ENCODE results near the gene DUOX2. TPM values are rescaled to one million over a fixed set of nuclear protein-coding genes. Genes with fewer than 3 reads are reported as not detected.

The DUOX2 gene
- total and polyA plus RNA-seq, 2 experiments from 2014 or later, result not detected

GRCh38 chr15:45140557-45141250 is 26.7 kb upstream of the DUOX2 start:
- Histone ChIP-seq H3K27ac (ENCODE audit: low read depth) (no peak overlapping the region), H3K4me3 (no peak overlapping the region), H4K20me1 (replicated peaks; ENCODE audit: insufficient read depth) (no peaks in the 10 kb centered on the region), H3K4me1 (ENCODE audit: insufficient read depth) (no peaks in the 10 kb centered on the region), H3F3A (replicated peaks; ENCODE audit: low read depth) (no peaks in the 10 kb centered on the region), H2AFZ (no peak overlapping the region), H3K27me3 (ENCODE audit: insufficient read depth) (peaks cover 29% of the 10 kb centered on the region), H3K4me2 (no peak overlapping the region), H3K79me2 (replicated peaks; ENCODE audit: insufficient read depth) (no peaks in the 10 kb centered on the region), H3K9me2 (ENCODE audit: insufficient read depth) (no peaks in the 10 kb centered on the region), H3K36me3 (ENCODE audit: insufficient read depth) (no peaks in the 10 kb centered on the region)
- no peak for ATAC-seq
- no peak for DNase-seq (ENCODE audit: low spot score)
- Mint-ChIP-seq H3K36me3 (ENCODE audit: low read depth) (no peaks in the 10 kb centered on the region), H3K4me1 (peaks cover 3% of the 10 kb centered on the region; the same call in 1 of the 3 replicates), H3K27me3 (ENCODE audit: insufficient read depth, low read depth, poor library complexity) (peaks cover 14% of the 10 kb centered on the region), H3K9me3 (no peaks in the 10 kb centered on the region), H3K4me3 (no peak overlapping the region), H3K27ac (no peak overlapping the region)
- TF ChIP-seq CTCF (conservative IDR thresholded peaks at IDR 0.05; ENCODE audit: low read depth in 2 of 2) (no peak), CREB1 (CRISPR knock-in tag; IDR thresholded peaks at IDR 0.05; ENCODE audit: low read depth) (no peak), REST (IDR thresholded peaks at IDR 0.05; ENCODE audit: unreplicated experiment) (no peak), ETS1 (IDR thresholded peaks at IDR 0.05) (no peak), EZH2 (IDR thresholded peaks at IDR 0.05; ENCODE audit: low read depth, unreplicated experiment) (no peak), JUNB (IDR thresholded peaks at IDR 0.05; ENCODE audit: unreplicated experiment) (no peak), POLR2AphosphoS5 (IDR thresholded peaks at IDR 0.05; ENCODE audit: low read depth) (no peak), STAT1 (IDR thresholded peaks at IDR 0.05; ENCODE audit: unreplicated experiment) (no peak), EZH2phosphoT487 (IDR thresholded peaks at IDR 0.05; ENCODE audit: unreplicated experiment) (no peak), ZNF114 (CRISPR knock-in tag; IDR thresholded peaks at IDR 0.05) (no peak)
